Measurements from ENCODE around the gene HIF1AN.
A peak's percentile ranks its signal among the peaks of the same experiment; 100 is the strongest.

HIF1AN gene

GRCh38 chr10:100518761-100519241 lies 16.9 kb upstream of the HIF1AN start:
- peak; percentile 83 for TF ChIP-seq CTCF (IDR thresholded peaks at IDR 0.05)
- Histone ChIP-seq H3K4me1 (no peaks in the 10 kb centered on the region), H3K27me3 (ENCODE audit: control insufficient read depth, insufficient read depth, low read length) (no peaks in the 10 kb centered on the region), H3K4me3 (ENCODE audit: low read depth, low read length) (no peak overlapping the region), H3K9ac (no peak overlapping the region), H3K36me3 (ENCODE audit: control insufficient read depth, insufficient read depth, low read length) (no peaks in the 10 kb centered on the region), H3K9me3 (ENCODE audit: control insufficient read depth, low read length) (no peaks in the 10 kb centered on the region), H3K27ac (no peak overlapping the region), H3K79me2 (no peaks in the 10 kb centered on the region), H3K4me2 (ENCODE audit: low read length) (no peak overlapping the region), H2AFZ (peak overlapping the region; percentile 2)

- Histone ChIP-seq H3K9ac (no peak within 1 kb of the TSS), H3K36me3 (ENCODE audit: control insufficient read depth, insufficient read depth, low read length) (no peaks in the 10 kb centered on the region), H3K27me3 (ENCODE audit: control insufficient read depth, insufficient read depth, low read length) (no peaks in the 10 kb centered on the region), H3K79me2 (no peaks in the 10 kb centered on the region), H3K4me3 (ENCODE audit: low read depth, low read length) (no peak within 1 kb of the TSS), H3K9me3 (ENCODE audit: control insufficient read depth, low read length) (no peaks in the 10 kb centered on the region), H3K27ac (no peak within 1 kb of the TSS), H2AFZ (peak within 1 kb of the TSS; percentile 2), H3K4me1 (no peaks in the 10 kb centered on the region), H3K4me2 (ENCODE audit: low read length) (peak within 1 kb of the TSS; percentile 25)
- TF ChIP-seq CTCF (IDR thresholded peaks at IDR 0.05) = no peak
These were observed 16.3 kb upstream of the HIF1AN start, which contains the start of gene SEC31B for GRCh38 chr10:100519311-100520051. TSS of gene SEC31B (minus strand) at chr10:100519861. CDS start at chr10:100516952, 2,909 bp downstream.

- Histone ChIP-seq H2AFZ (no peak overlapping the region), H3K4me2 (ENCODE audit: low read length) (no peak overlapping the region), H3K27ac (no peak overlapping the region), H3K36me3 (ENCODE audit: control insufficient read depth, insufficient read depth, low read length) (no peaks in the 10 kb centered on the region), H3K27me3 (ENCODE audit: control insufficient read depth, insufficient read depth, low read length) (no peaks in the 10 kb centered on the region), H3K4me1 (no peaks in the 10 kb centered on the region), H3K79me2 (no peaks in the 10 kb centered on the region), H3K4me3 (ENCODE audit: low read depth, low read length) (no peak overlapping the region), H3K9me3 (ENCODE audit: control insufficient read depth, low read length) (no peaks in the 10 kb centered on the region), H3K9ac (no peak overlapping the region)
- no peak for TF ChIP-seq CTCF (IDR thresholded peaks at IDR 0.05)
These were observed 14.9 kb upstream of the HIF1AN start for GRCh38 chr10:100520811-100521210.

GRCh38 chr10:100522107-100522801 lies 13.5 kb upstream of the HIF1AN start:
- H3K4me1 ChIP-seq = no peaks in the 10 kb centered on the region
- H3K79me2 ChIP-seq = no peaks in the 10 kb centered on the region
- H3K4me3 ChIP-seq (ENCODE audit: low read depth, low read length) = no peak overlapping the region
- H3K9ac ChIP-seq = no peak overlapping the region
- TF ChIP-seq CTCF (IDR thresholded peaks at IDR 0.05) = no peak
- H3K9me3 ChIP-seq (ENCODE audit: control insufficient read depth, low read length) = no peaks in the 10 kb centered on the region
- H3K36me3 ChIP-seq (ENCODE audit: control insufficient read depth, insufficient read depth, low read length) = no peaks in the 10 kb centered on the region
- H3K4me2 ChIP-seq (ENCODE audit: low read length) = no peak overlapping the region
- H3K27me3 ChIP-seq (ENCODE audit: control insufficient read depth, insufficient read depth, low read length) = no peaks in the 10 kb centered on the region
- no peak overlapping the region for H2AFZ ChIP-seq
- no peak overlapping the region for H3K27ac ChIP-seq

Data from parathyroid adenoma (tissue), 2 donors.